Caco-2 (cell line): ENCODE results near the gene SULT2B1. TPM values are rescaled to one million over a fixed set of nuclear protein-coding genes. Genes with fewer than 3 reads are reported as not detected.

Source experiments
- BruUV-seq: library from RNA; stranded (reverse); fragments of 400-500 nt; replicated peaks from 2 replicates; lab custom pipeline; 2021; lab: Mats Ljungman, UMichigan
- CTCF ChIA-PET: fragments of 300-600 bp; sonication (Branson Sonifier 250); formaldehyde crosslinking; loops from one replicate; lab custom pipeline; 2022; ENCODE audit warnings: antibody characterized with exemption; lab: Charles Lee
- POLR2A ChIA-PET: fragments of 300-600 bp; sonication (Branson Sonifier 250); formaldehyde crosslinking; loops from one replicate; lab custom pipeline; 2022; ENCODE audit warnings: antibody characterized with exemption; lab: Charles Lee
- DNase-seq, 2 experiments: peaks; one replicate each; pipeline versions ENCODE4 v3.0.0 to v3.0.0-alpha.2; 2020 to 2022
- H3K27me3 ChIP-seq: replicated peaks from 2 replicates; pipeline ENCODE4 v1.6.0; 2011; ENCODE audit warnings: low read length; ENCODE audit not compliant: control insufficient read depth, insufficient read depth
- H3K36me3 ChIP-seq: 2 replicates; pipeline ENCODE4 v1.5.1; 2011; ENCODE audit warnings: low read length; ENCODE audit not compliant: control insufficient read depth, insufficient read depth
- H3K4me1 ChIP-seq: fragments of 250-450 bp; sonication (Bioruptor Pico); 2 replicates; pipeline ENCODE4 v1.5.1; 2020; ENCODE audit warnings: mild to moderate bottlenecking
- H3K4me3 ChIP-seq: 2 replicates; pipeline ENCODE4 v1.5.1; 2011; ENCODE audit warnings: low read depth, mild to moderate bottlenecking, control low read depth, low read length
- H3K9me3 ChIP-seq: fragments of 250-450 bp; sonication (Bioruptor Pico); 2 replicates; pipeline ENCODE4 v1.5.1; 2020; ENCODE audit warnings: mild to moderate bottlenecking, moderate library complexity
- H3K27ac Mint-ChIP-seq: one replicate; pipeline ENCODE4 v1.8.0; 2022; ENCODE audit warnings: mixed read lengths; ENCODE audit not compliant: unreplicated experiment
- H3K27me3 Mint-ChIP-seq: one replicate; pipeline ENCODE4 v1.8.0; 2022; ENCODE audit warnings: mixed read lengths; ENCODE audit not compliant: insufficient read depth, unreplicated experiment
- H3K36me3 Mint-ChIP-seq: one replicate; pipeline ENCODE4 v1.8.0; 2022; ENCODE audit warnings: mild to moderate bottlenecking, mixed read lengths; ENCODE audit not compliant: insufficient read depth, unreplicated experiment
- H3K4me1 Mint-ChIP-seq: one replicate; pipeline ENCODE4 v1.8.0; 2022; ENCODE audit warnings: low read depth, mixed read lengths; ENCODE audit not compliant: unreplicated experiment
- H3K4me3 Mint-ChIP-seq: one replicate; pipeline ENCODE4 v1.8.0; 2022; ENCODE audit warnings: mild to moderate bottlenecking, moderate library complexity, mixed read lengths; ENCODE audit not compliant: unreplicated experiment
- H3K9me3 Mint-ChIP-seq: one replicate; pipeline ENCODE4 v1.8.0; 2022; ENCODE audit warnings: mixed read lengths; ENCODE audit not compliant: unreplicated experiment
- intact Hi-C: fragments of 100-400 bp; cut with micrococcal nuclease; formaldehyde crosslinking; loops from one replicate; pipeline ENCODE4 v1.10.0; 2022; ENCODE audit not compliant: unreplicated experiment
- total RNA-seq: library from RNA; stranded (reverse); gene quantifications from 2 replicates; pipeline ENCODE4 v1.2.3, GENCODE V29; 2022
- TF ChIP-seq, protein P1 (sequence below), 2 experiments: fragments of 200-600 bp in 1 of 2; IDR thresholded peaks; 1 replicate in 1 of 2; 2 replicates in 1 of 2; pipeline versions ENCODE4 v1.5.1 to v1.8.0; 2011 to 2022; ENCODE audit warnings: antibody characterized with exemption in 1 of 2, control low read depth in 1 of 2, inconsistent platforms in 1 of 2, low read depth in 1 of 2, low read length in 1 of 2, mild to moderate bottlenecking in 1 of 2, moderate library complexity in 1 of 2; ENCODE audit not compliant: insufficient read depth in 1 of 2, severe bottlenecking in 1 of 2, unreplicated experiment in 1 of 2

The SULT2B1 gene
- total RNA-seq, 1 experiment from 2014 or later = 1.4 TPM

DNA sequence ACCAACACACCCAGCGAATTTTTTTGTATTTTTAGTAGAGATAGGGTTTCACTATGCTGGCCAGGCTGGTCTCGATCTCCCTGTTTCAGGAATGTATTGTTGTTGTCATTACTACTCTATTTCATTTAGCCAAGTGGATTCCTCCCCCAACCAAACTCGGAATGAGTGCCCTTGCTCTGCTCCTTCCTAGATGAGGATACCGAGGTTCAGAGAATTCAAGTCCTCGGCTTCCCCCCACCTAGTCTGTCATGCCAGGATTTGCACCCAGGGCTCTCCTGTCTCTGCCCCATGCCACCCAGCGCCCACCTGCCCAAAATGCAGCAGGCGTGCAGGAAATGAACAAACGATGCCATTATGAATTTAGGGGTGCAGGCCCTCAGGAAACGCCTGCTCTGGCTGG is 51.0 kb downstream of the SULT2B1 start:
- no peaks in the 10 kb centered on the region for H3K27me3 Mint-ChIP-seq
- no peak overlapping the region for H3K4me3 ChIP-seq
- peaks cover 8% of the 10 kb centered on the region for H3K4me1 Mint-ChIP-seq
- TF ChIP-seq, protein P1, sequence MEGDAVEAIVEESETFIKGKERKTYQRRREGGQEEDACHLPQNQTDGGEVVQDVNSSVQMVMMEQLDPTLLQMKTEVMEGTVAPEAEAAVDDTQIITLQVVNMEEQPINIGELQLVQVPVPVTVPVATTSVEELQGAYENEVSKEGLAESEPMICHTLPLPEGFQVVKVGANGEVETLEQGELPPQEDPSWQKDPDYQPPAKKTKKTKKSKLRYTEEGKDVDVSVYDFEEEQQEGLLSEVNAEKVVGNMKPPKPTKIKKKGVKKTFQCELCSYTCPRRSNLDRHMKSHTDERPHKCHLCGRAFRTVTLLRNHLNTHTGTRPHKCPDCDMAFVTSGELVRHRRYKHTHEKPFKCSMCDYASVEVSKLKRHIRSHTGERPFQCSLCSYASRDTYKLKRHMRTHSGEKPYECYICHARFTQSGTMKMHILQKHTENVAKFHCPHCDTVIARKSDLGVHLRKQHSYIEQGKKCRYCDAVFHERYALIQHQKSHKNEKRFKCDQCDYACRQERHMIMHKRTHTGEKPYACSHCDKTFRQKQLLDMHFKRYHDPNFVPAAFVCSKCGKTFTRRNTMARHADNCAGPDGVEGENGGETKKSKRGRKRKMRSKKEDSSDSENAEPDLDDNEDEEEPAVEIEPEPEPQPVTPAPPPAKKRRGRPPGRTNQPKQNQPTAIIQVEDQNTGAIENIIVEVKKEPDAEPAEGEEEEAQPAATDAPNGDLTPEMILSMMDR (IDR thresholded peaks at IDR 0.05; ENCODE audit: insufficient read depth in 1 of 2, low read depth in 1 of 2, low read length in 1 of 2, severe bottlenecking in 1 of 2, unreplicated experiment in 1 of 2) = no peak
- BruUV-seq = no TSS peak
- no peak overlapping the region for H3K4me3 Mint-ChIP-seq
- H3K36me3 Mint-ChIP-seq = peaks cover 5% of the 10 kb centered on the region
- intact Hi-C loops = no loop called here
- H3K9me3 ChIP-seq = no peaks in the 10 kb centered on the region
- DNase-seq = no peak
- H3K4me1 ChIP-seq = peaks cover 7% of the 10 kb centered on the region
- H3K36me3 ChIP-seq = no peaks in the 10 kb centered on the region
- no peak overlapping the region for H3K27ac Mint-ChIP-seq
- ChIA-PET CTCF (no interaction called here), POLR2A (no interaction called here)
- H3K27me3 ChIP-seq = no peaks in the 10 kb centered on the region
- no peaks in the 10 kb centered on the region for H3K9me3 Mint-ChIP-seq

DNA sequence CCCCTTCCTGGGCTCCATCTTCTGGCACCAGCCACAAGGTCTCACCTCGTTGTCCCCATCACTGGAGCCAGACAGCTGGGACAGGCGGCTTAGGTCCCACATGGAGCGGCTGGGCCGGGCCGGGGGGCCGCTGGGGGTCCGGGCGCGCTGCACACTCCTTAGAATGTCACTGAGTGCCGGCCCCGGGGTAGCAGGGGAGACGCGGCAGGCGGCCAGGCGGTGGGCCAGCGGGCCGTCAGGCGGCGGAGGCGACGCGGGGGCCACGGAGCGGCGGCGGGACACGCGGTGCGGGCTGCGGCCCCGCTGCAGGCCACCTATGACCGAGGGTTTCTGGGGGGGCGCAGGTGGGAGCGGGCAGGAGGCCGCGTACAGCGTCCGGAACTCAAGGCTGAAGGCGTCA is 51.5 kb downstream of the SULT2B1 start:
- intact Hi-C loops = no loop called here
- H3K9me3 ChIP-seq = no peaks in the 10 kb centered on the region
- DNase-seq = no peak
- BruUV-seq = no TSS peak
- H3K27ac Mint-ChIP-seq = no peak overlapping the region
- TF ChIP-seq, protein P1 (IDR thresholded peaks at IDR 0.05; ENCODE audit: insufficient read depth in 1 of 2, low read depth in 1 of 2, low read length in 1 of 2, severe bottlenecking in 1 of 2, unreplicated experiment in 1 of 2) = no peak
- ChIA-PET POLR2A (no interaction called here), CTCF (no interaction called here)
- peaks cover 7% of the 10 kb centered on the region for H3K4me1 ChIP-seq
- H3K27me3 Mint-ChIP-seq = no peaks in the 10 kb centered on the region
- H3K4me3 ChIP-seq = no peak overlapping the region
- H3K9me3 Mint-ChIP-seq = no peaks in the 10 kb centered on the region
- peaks cover 8% of the 10 kb centered on the region for H3K4me1 Mint-ChIP-seq
- H3K27me3 ChIP-seq = no peaks in the 10 kb centered on the region
- H3K4me3 Mint-ChIP-seq = no peak overlapping the region
- H3K36me3 Mint-ChIP-seq = peaks cover 5% of the 10 kb centered on the region
- no peaks in the 10 kb centered on the region for H3K36me3 ChIP-seq

DNA sequence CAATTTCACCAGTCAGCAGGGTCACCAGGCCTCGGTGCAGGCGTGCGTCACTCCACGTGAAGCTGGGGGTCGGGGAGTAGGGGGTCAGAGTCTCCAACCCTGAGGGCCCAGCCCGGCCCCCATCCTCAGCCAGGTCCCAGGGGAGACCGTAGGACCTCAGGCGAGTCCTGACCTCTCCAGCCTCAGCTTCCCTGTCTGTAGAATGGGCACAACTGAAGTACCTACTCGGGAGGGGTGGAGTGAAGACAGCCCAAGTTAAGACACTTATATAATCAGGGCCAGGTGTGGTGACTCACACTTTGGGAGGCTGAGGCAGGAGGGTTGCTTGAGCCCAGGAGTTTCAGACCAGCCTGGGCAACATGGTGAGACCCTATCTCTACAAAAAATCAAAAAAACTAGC is 51.9 kb downstream of the SULT2B1 start:
- Mint-ChIP-seq H3K9me3 (no peaks in the 10 kb centered on the region), H3K36me3 (peaks cover 7% of the 10 kb centered on the region), H3K27ac (no peak overlapping the region), H3K4me3 (no peak overlapping the region), H3K4me1 (peaks cover 11% of the 10 kb centered on the region), H3K27me3 (no peaks in the 10 kb centered on the region)
- CTCF ChIA-PET = no interaction called here
- Histone ChIP-seq H3K4me3 (no peak overlapping the region), H3K9me3 (no peaks in the 10 kb centered on the region), H3K27me3 (no peaks in the 10 kb centered on the region), H3K4me1 (peaks cover 7% of the 10 kb centered on the region), H3K36me3 (no peaks in the 10 kb centered on the region)
- POLR2A ChIA-PET = no interaction called here
- BruUV-seq = no TSS peak
- TF ChIP-seq, protein P1 (IDR thresholded peaks at IDR 0.05; ENCODE audit: insufficient read depth in 1 of 2, low read depth in 1 of 2, low read length in 1 of 2, severe bottlenecking in 1 of 2, unreplicated experiment in 1 of 2) = no peak
- intact Hi-C loops = no loop called here
- DNase-seq = no peak
